Sigmoid colon (tissue), 4 donors: Measurements from ENCODE around the gene IGSF5.

Source experiments
- CTCF ChIP-seq, 4 experiments: fragments of 450-650 bp in 3 of 4; fragments of 200-600 bp in 1 of 4; IDR thresholded peaks; one replicate each; pipeline ENCODE4 v1.5.1; 2016 to 2019; ENCODE audit warnings: antibody characterized with exemption in 4 of 4, mild to moderate bottlenecking in 3 of 4, moderate library complexity in 2 of 4
- EP300 ChIP-seq, 4 donors: sonication (generic); formaldehyde crosslinking; IDR thresholded peaks; one replicate each; pipeline ENCODE4 v1.6.1; 2017; ENCODE audit warnings: antibody characterized with exemption in 4 of 4
- POLR2A ChIP-seq, 2 donors: fragments of 450-650 bp; IDR thresholded peaks; one replicate each; pipeline ENCODE4 v1.6.1; 2016; ENCODE audit warnings: antibody characterized with exemption in 2 of 2, mild to moderate bottlenecking in 2 of 2, moderate library complexity in 2 of 2

- TF ChIP-seq CTCF (IDR thresholded peaks at IDR 0.05), result no peak
- TF ChIP-seq EP300 (IDR thresholded peaks at IDR 0.05), result no peak
- TF ChIP-seq POLR2A (IDR thresholded peaks at IDR 0.05), result no peak
These were observed 14.4 kb upstream of the IGSF5 start for GRCh38 chr21:39730418-39731157.
